Activated naive CD4-positive, alpha-beta T cell treated with anti-CD3 and anti-CD28 coated beads, Interleukin-2, amount 50 U/mL, for 16 hours (primary cell): ENCODE data around the gene CNTNAP5.

ENCODE experiments used
- DNase-seq: peaks from one replicate; pipeline ENCODE4 v3.0.0-alpha.2; 2020

Gene CNTNAP5

GRCh38 chr2:124753842-124754241 is 728.8 kb downstream of the CNTNAP5 start:
- DNase-seq, result no peak

- DNase-seq, result no peak
Measured at GRCh38 chr2:124755386-124755785, 730.3 kb downstream of the CNTNAP5 start.

GRCh38 chr2:124756048-124756447 is 731.0 kb downstream of the CNTNAP5 start:
- DNase-seq, result no peak

GRCh38 chr2:124762388-124762787 is 737.3 kb downstream of the CNTNAP5 start:
- DNase-seq, result no peak

DNA sequence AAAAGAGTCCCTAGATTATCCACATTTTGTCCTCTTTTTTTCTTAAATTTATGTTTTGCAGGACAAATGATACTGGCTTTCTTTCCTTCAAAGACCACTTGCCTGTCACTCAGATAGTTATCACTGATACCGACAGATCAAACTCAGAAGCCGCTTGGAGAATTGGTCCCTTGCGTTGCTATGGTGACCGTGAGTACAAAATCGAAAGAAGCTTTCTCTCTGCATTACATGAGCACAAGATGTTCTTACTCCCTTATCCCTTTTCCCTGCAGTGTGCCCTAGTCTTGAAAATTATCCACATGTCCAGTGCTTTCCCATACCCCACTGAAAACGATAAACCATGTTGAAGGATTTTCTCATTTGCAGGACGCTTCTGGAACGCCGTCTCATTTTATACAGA is 738.5 kb downstream of the CNTNAP5 start:
- DNase-seq, result no peak

DNA sequence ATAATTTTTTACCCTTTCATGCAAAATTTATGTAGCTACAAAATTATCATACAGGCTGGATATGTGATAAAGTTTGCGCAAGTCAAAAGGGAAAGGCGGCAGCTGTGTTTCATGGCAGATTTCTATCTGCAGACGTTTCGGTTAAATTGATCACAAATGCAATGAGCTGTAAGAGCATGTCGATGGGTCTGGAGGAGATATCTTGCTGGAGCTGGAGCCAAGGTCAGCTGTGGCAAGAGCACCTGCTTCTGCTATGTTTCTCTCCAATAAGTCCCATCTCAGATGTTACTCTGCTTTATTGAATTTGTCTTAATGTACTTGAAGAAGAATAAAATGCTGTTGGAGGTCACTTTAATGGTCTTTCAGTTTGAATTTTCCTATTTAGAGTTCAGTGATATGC is 749.7 kb downstream of the CNTNAP5 start:
- no peak for DNase-seq

DNA sequence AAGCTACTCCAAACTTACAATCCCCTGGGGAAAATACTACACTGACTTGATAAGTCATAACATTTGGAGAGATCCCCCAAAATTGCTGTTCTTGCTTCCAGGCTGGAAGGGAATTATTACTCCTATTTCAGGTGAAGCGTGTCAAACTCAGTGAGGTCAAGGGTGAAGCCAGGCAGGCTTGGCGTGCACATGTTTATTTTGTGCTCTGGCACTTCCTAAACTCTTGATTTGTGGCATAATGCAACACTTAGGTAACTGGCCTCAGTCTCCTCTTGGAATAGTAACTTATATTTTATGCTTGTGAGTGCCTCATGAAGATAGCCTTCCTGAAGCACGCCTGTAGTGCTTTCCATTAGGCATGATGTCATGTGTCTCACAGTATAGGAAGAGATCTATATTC is 751.2 kb downstream of the CNTNAP5 start:
- DNase-seq, result no peak

DNA sequence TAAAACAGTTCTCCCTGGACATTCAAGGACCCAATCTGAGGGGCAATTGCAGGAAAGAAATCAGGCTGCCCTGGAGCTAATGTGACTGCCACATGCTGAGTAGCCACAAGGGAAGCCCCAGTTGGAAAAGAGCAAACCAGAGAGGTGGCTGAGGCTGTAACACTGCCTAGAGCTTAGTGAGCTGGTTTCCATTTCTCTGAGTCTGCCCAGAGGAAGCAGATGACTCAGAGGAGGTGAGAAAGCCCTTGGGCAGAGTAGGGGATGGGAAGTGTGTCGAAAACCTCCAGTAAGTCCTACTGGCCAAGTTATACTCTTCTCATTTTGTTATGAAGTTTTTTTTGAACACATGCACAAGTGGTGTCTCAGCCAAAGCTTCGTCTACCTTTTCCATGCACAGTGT is 753.0 kb downstream of the CNTNAP5 start:
- no peak for DNase-seq

DNA sequence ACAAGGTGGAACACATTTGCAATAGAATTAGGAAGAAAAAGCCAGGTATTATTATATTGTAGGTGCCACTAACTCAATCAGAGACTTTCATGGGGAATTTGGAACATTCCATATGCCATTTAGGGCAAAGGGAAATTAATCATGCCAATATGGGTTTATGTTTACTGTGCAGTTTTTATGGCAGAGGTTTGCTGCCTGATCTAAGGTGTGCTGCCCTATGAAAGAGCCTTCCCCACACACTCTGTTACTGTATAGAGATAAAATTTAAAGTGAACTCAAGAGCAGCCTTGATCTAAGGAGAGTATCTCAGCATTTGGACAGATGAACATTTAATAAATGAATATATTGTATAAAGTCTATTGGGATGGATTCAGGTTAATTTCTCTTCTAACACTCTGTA is 771.6 kb downstream of the CNTNAP5 start:
- DNase-seq, result no peak

DNA sequence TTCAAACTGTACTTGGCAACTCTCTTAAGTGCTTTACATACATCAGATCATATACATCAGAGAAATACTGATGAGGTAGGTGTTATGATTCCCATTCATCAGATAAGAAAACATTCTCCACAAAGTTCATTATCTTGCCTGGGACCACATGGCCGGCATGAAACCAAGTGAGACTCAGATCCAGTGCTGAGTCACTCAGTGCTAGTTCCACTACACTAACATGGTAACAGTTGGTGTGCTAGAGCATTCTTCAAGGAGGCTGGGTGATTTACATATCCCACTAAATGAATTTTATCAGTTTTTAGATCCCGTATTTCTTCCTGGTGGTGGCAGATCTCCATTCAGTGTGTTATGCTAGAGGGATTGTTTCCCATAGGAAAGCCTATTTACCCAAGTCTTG is 772.0 kb downstream of the CNTNAP5 start:
- no peak for DNase-seq

DNA sequence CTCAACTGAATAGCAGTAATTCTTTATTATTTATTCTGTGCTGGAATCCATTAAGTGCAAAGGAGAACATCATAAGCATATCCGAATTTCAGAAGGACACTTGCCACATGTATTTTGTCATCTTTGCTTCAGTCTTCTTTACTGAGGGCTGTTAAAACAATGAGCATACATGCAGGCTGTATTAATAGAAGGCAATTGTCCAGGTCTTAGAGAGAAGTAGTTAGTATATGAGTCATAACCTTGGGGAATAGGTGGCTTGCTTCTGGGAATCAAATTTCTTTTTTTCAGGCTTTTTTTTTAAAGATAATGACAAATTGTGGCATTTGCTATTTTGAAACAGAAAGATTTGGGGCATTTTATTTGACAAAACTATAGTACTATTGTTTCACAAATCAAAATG is 773.5 kb downstream of the CNTNAP5 start:
- no peak for DNase-seq

DNA sequence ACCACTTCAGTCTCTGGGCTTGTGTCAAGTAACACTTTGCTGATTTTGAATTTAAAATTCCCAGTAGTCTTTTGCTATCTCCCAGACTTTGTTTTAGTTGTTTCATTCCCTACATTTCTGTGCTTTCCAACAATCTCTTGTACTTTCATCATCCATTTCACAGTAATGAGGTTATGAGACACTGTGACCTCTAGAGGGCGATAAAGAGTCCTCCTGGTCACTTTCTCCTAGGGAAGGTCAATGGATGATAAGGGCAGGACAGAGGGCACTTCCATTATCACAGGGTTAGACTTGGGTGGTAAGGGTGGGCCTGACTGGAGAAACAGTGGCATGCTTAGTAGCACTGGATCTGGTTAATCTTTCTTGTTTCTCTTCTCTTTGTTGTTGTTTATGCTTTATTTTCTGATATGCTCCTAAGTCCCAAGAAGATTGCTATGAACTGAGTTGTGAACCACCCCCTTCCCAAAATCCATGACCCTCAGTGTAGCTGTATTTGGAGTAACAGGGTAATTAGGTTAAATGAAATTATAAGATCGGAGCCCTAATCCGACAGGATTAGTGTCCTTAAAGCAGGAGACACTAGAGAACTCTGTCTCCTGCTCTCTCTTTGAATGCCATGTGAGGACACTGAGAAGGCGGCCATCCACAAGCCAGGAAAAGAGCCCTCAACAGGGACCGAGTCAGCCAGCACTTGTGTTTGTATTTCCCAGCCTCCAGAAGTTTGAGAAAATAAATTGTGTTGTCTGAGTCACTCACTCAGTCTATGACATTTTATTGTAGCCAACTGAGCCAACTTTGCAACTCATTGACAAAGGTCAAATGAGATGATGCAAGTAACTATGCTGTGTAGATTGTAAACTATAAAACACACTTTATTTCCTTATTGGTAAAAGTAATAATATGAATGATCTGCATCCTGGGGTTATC is 779.2 kb downstream of the CNTNAP5 start:
- DNase-seq, result no peak

DNA sequence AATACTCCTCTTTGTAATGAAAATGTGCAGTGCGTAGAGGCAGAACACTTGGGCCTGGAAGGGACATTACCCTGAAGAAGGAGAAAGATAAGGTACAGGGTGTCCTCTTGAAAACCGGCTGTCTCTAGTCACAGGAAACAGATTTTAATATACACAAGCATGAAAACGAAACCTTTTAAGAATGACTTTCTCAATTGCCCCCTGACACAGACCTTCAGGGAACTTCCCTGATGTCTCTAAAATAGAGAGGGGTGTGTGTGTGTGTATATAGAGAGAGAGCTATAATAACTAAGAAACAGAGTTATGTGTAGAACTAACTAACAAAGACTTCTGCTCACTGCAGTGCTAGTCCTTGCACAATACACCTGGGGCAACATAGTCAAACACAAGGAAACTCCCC is 780.0 kb downstream of the CNTNAP5 start:
- DNase-seq, result no peak

DNA sequence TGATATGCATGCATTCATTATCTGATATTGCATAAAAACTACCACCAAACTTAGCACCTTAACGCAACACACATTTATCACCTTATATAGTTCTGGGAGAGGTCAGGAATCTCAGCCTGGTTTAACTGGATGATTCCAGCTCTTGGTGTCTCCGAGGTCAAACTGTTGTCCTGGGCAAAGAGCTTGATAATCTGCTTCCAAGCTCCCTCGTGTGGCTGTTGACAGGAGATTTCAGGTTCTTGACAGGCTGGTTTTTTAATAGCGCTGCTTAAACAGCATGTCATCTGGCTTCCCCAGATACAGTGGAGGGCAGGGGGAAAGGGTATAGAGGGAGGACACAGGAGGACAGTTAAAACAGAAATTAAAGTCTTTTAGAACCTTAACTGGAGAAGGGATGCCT is 785.0 kb downstream of the CNTNAP5 start:
- no peak for DNase-seq

GRCh38 chr2:124814968-124815745 is 790.1 kb downstream of the CNTNAP5 start:
- no peak for DNase-seq

DNA sequence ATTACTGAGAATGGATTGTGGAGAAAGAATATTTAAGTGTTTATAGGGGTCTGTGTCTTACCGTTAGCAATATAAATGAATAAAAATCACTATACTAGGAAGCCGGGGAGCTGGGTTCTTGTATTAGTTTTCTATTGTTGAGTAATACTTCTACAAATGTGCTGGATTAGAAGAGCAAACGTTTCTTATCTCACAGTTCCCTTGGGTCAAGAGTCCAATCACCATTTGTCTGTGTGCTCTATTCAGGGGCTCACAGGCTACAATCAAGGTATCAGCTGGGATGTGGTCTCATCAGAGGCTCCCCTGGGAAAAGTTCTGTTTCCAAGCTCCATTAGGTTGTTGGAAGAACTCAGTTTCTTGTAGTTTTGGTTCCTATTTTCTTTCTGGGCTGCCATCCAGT is 790.9 kb downstream of the CNTNAP5 start:
- no peak for DNase-seq

DNA sequence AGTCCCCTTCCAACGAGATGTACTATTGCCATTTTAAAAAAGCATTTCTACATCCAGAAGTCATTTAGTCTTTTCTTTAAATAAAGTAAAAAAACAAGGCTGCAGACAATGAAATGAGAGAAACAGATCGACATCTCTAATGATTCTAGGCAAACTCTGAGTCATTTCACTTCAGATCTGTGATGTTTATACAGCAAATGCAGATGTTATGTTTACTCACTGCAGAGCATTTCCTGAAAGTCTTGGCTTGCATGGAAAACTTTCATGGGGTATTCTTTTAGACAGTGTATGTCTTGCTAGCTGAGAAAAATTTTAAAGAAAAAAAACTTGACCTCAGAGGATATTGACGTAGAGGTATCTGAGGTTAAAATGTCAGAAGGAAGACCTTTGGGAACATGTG is 797.4 kb downstream of the CNTNAP5 start:
- DNase-seq, result no peak

- DNase-seq, result no peak
Measured at GRCh38 chr2:124824441-124824840, 799.4 kb downstream of the CNTNAP5 start.

DNA sequence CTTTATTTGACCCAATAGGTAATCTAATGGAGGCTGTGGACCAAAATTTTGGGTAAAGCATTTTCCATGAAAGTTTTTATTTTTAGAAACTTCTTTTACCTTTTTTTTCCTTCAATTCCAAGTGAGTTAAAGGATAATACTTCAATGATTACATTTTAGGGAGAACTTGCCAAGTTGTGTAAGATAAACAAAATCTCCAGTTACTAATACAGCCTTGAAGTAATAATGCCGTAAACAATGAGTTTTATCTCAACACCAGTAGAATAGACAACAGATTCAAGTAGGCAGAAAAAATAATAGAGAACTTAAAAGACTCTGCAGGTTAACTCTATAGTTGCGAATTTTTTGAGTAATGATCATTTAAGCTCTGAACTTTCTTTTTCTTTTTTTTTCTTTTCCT is 807.4 kb downstream of the CNTNAP5 start:
- no peak for DNase-seq

DNA sequence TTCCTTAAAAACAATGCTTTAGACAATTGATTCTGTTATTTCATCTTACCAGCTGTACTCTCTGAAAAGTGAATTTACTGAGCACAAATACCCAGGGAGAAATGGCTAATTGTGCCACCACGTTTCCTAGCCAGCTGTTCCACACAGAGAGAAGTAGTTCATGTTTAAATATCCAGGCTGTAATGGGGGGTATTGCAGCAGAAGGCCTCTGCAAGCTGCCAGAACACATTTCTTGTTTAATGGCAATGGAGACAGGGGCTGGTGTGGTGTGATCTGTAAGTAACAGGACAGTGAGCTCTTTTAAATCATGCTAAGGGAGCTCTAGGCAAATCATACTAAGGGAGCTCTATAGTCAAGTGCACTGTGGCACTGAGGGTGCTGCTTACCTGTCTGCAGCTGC is 809.2 kb downstream of the CNTNAP5 start:
- DNase-seq, result no peak

GRCh38 chr2:124835331-124835730 is 810.2 kb downstream of the CNTNAP5 start:
- no peak for DNase-seq

- no peak for DNase-seq
Measured at GRCh38 chr2:124836416-124836815, 811.3 kb downstream of the CNTNAP5 start.

- DNase-seq, result no peak
Measured at GRCh38 chr2:124837496-124837895, 812.4 kb downstream of the CNTNAP5 start.

- DNase-seq, result no peak
Measured at GRCh38 chr2:124838406-124838805, 813.3 kb downstream of the CNTNAP5 start.
